HepG2 (cell line): ENCODE measurements around the gene PRR12. TPM values are rescaled to one million over a fixed set of nuclear protein-coding genes. Genes with fewer than 3 reads are reported as not detected.

Source experiments
- ARID4A ChIP-seq: sonication (generic); formaldehyde crosslinking; IDR thresholded peaks from 2 replicates; pipeline ENCODE4 v1.5.0; 2020; ENCODE audit warnings: mild to moderate bottlenecking, missing genetic modification reagents, borderline replicate concordance
- ATF3 ChIP-seq: sonication (generic); formaldehyde crosslinking; IDR thresholded peaks from 2 replicates; pipeline ENCODE4 v1.4.0; 2020; ENCODE audit warnings: missing genetic modification reagents
- BRCA1 ChIP-seq: sonication (generic); formaldehyde crosslinking; IDR thresholded peaks from 2 replicates; pipeline ENCODE4 v1.4.0; 2020; ENCODE audit warnings: missing genetic modification reagents
- ELF1 ChIP-seq: sonication (generic); formaldehyde crosslinking; IDR thresholded peaks from 2 replicates; pipeline ENCODE4 v1.4.0; 2020; ENCODE audit warnings: missing genetic modification reagents
- FOXK1 ChIP-seq: sonication (generic); formaldehyde crosslinking; IDR thresholded peaks from 2 replicates; pipeline ENCODE4 v1.4.0; 2020; ENCODE audit warnings: low read depth, missing genetic modification reagents, borderline replicate concordance
- GTF3A ChIP-seq: sonication (generic); formaldehyde crosslinking; conservative IDR thresholded peaks from 2 replicates; pipeline ENCODE4 v1.4.0; 2020; ENCODE audit warnings: mild to moderate bottlenecking, missing genetic modification reagents
- HCFC1 ChIP-seq: fragments of 150-350 bp; IDR thresholded peaks from 2 replicates; pipeline ENCODE4 v1.6.1; 2014; ENCODE audit warnings: low read depth, low read length
- KLF13 ChIP-seq: sonication (generic); formaldehyde crosslinking; IDR thresholded peaks from 2 replicates; pipeline ENCODE4 v1.4.0; 2020; ENCODE audit warnings: mild to moderate bottlenecking, missing genetic modification reagents
- MAX ChIP-seq: IDR thresholded peaks from 2 replicates; pipeline ENCODE4 v1.6.1; 2012; ENCODE audit warnings: inconsistent platforms
- MEF2D ChIP-seq: sonication (generic); formaldehyde crosslinking; IDR thresholded peaks from 2 replicates; pipeline ENCODE4 v1.5.1; 2020; ENCODE audit warnings: mild to moderate bottlenecking, missing genetic modification reagents
- MTERF4 ChIP-seq: sonication (generic); formaldehyde crosslinking; IDR thresholded peaks from 2 replicates; pipeline ENCODE4 v1.8.0; 2023; ENCODE audit warnings: mild to moderate bottlenecking, missing genetic modification reagents
- NR0B2 ChIP-seq: sonication (generic); formaldehyde crosslinking; IDR thresholded peaks from 2 replicates; pipeline ENCODE4 v1.4.0; 2020; ENCODE audit warnings: mild to moderate bottlenecking, missing genetic modification reagents
- NR2F6 ChIP-seq, 2 experiments: IDR thresholded peaks; 2 replicates each; pipeline ENCODE4 v1.6.1; 2016; ENCODE audit warnings: antibody characterized with exemption in 1 of 2, mild to moderate bottlenecking in 1 of 2
- RARG ChIP-seq: sonication (generic); formaldehyde crosslinking; IDR thresholded peaks from 2 replicates; pipeline ENCODE4 v1.4.0; 2020; ENCODE audit warnings: low read depth, mild to moderate bottlenecking, missing genetic modification reagents
- RFX3 ChIP-seq: IDR thresholded peaks from 2 replicates; pipeline ENCODE4 v1.6.1; 2016; ENCODE audit warnings: missing biosample characterization, missing genetic modification reagents
- ZBTB4 ChIP-seq: sonication (generic); formaldehyde crosslinking; IDR thresholded peaks from 2 replicates; pipeline ENCODE4 v1.4.0; 2020; ENCODE audit warnings: missing genetic modification reagents, mild to moderate bottlenecking, borderline replicate concordance
- ZNF644 ChIP-seq: IDR thresholded peaks from 2 replicates; pipeline ENCODE4 v1.6.1; 2016; ENCODE audit warnings: low read depth
- ZNF703 ChIP-seq: sonication (generic); formaldehyde crosslinking; IDR thresholded peaks from 2 replicates; pipeline ENCODE4 v1.5.1; 2020; ENCODE audit warnings: missing genetic modification reagents, mild to moderate bottlenecking, moderate library complexity, borderline replicate concordance
- ZNF883 ChIP-seq: sonication (generic); formaldehyde crosslinking; IDR thresholded peaks from 2 replicates; pipeline ENCODE4 v1.5.1; 2020; ENCODE audit warnings: mild to moderate bottlenecking, missing genetic modification reagents; ENCODE audit errors: not compliant biosample characterization
- ZNF891 ChIP-seq: sonication (generic); formaldehyde crosslinking; IDR thresholded peaks from 2 replicates; pipeline ENCODE4 v1.5.0; 2020; ENCODE audit warnings: mild to moderate bottlenecking, missing genetic modification reagents
- polyA plus RNA-seq, 8 experiments: library from polyadenylated mRNA; depleted of rRNA in 3 of 8; stranded (reverse) in 7 of 8; unstranded in 1 of 8; fragments of >200 nt; fragmentation: Illumina TruSeq in 4 of 8; extraction: Trizol in 4 of 8; gene quantifications; 2 replicates each; pipeline versions ENCODE4 v1.2.1 to v1.2.3, GENCODE V29; 2011 to 2016; ENCODE audit warnings: low read depth in 4 of 8, missing spikeins in 1 of 8, mixed read lengths in 1 of 8; ENCODE audit not compliant: insufficient read depth in 1 of 8
- total RNA-seq, 5 experiments: library from RNA; depleted of rRNA; stranded (reverse); fragments of >200 nt; fragmentation: Illumina TruSeq; extraction: Trizol; gene quantifications; 2 replicates each; pipeline ENCODE4 v1.2.3, GENCODE V29; 2016; ENCODE audit warnings: low read depth in 1 of 5

Gene PRR12
- total and polyA plus RNA-seq, 2 of the 13 experiments (the other 11 are each of a cell fraction or from before 2014, with no cell fraction given) = 0.62 to 1.5 TPM

GRCh38 chr19:49580264-49581006 is 10.5 kb upstream of the PRR12 start, which contains the start of gene NOSIP (continued):
- TF ChIP-seq ARID4A (CRISPR knock-in tag) = peak; percentile 86
- no peak for TF ChIP-seq MTERF4 (CRISPR knock-in tag)
- peak; percentile 34; the same call in 1 of the 2 replicates for TF ChIP-seq MEF2D
- no peak; the same call in 1 of the 2 replicates for TF ChIP-seq ZNF891 (CRISPR knock-in tag)
- 0 out of 2 replicates have a peak, but pooled peaks have one; percentile 22 for TF ChIP-seq RARG (CRISPR knock-in tag)
- TF ChIP-seq MAX = peak; percentile 75; the same call in 1 of the 2 replicates
- peak; percentile 18 for TF ChIP-seq NR2F6 (IDR thresholded peaks at IDR 0.05)
- peak; percentile 47; the same call in 1 of the 2 replicates for TF ChIP-seq NR2F6 (CRISPR knock-in tag; IDR thresholded peaks at IDR 0.05)
- no peak for TF ChIP-seq GTF3A (CRISPR knock-in tag)
- 0 out of 2 replicates have a peak, but pooled peaks have one; percentile 12 for TF ChIP-seq ATF3 (CRISPR knock-in tag)
- TF ChIP-seq ELF1 (CRISPR knock-in tag) = peak; percentile 96
- no peak for TF ChIP-seq RFX3
- TF ChIP-seq FOXK1 (CRISPR knock-in tag) = peak; percentile 95
- TF ChIP-seq HCFC1 = peak; percentile 97
- TF ChIP-seq NR0B2 (CRISPR knock-in tag) = no peak
- no peak for TF ChIP-seq KLF13
- peak; percentile 43 for TF ChIP-seq ZNF883 (CRISPR knock-in tag)
- TF ChIP-seq BRCA1 (CRISPR knock-in tag) = no peak
- no peak for TF ChIP-seq ZBTB4 (CRISPR knock-in tag)
- TF ChIP-seq ZNF644 (CRISPR knock-in tag) = no peak
- TF ChIP-seq ZNF703 (CRISPR knock-in tag) = no peak
